ENCODE results near the gene LCE1C. TPM values are rescaled to one million over a fixed set of nuclear protein-coding genes. Genes with fewer than 3 reads are reported as not detected.

LCE1C gene
- total RNA-seq, 2 experiments from 2014 or later = not detected

GRCh38 chr1:152786077-152786476, 20.4 kb downstream of the LCE1C start, which contains the start of gene LCE1E:
TSS of gene LCE1E (plus strand) at chr1:152786257. CDS start at chr1:152787300, 1,043 bp downstream.
- Mint-ChIP-seq H3K36me3 (no peaks in the 10 kb centered on the region), H3K9me3 (no peaks in the 10 kb centered on the region), H3K27me3 (peaks cover 42% of the 10 kb centered on the region), H3K4me3 (no peak within 1 kb of the TSS), H3K4me1 (ENCODE audit: low read depth) (no peaks in the 10 kb centered on the region), H3K27ac (no peak within 1 kb of the TSS)
- intact Hi-C loops (cut with micrococcal nuclease) = no loop called here
- POLR2A ChIA-PET = no interaction called here
- no peak for DNase-seq
- CTCF ChIA-PET = no interaction called here

- H3K9me3 Mint-ChIP-seq = no peaks in the 10 kb centered on the region
- no peak overlapping the region for H3K4me3 Mint-ChIP-seq
- intact Hi-C loops (cut with micrococcal nuclease) = no loop called here
- ChIA-PET POLR2A (no interaction called here), CTCF (no interaction called here)
- H3K36me3 Mint-ChIP-seq = no peaks in the 10 kb centered on the region
- H3K27ac Mint-ChIP-seq = no peak overlapping the region
- peaks cover 36% of the 10 kb centered on the region for H3K27me3 Mint-ChIP-seq
- no peaks in the 10 kb centered on the region for H3K4me1 Mint-ChIP-seq (ENCODE audit: low read depth)
- DNase-seq = no peak
These were observed 23.4 kb downstream of the LCE1C start for GRCh38 chr1:152783095-152783494.

- peak; percentile 14 for DNase-seq
- H3K4me1 Mint-ChIP-seq (ENCODE audit: low read depth) = no peaks in the 10 kb centered on the region
- ChIA-PET CTCF (interaction anchor here (0.6 to 1.0 kb wide), 2 partner anchors 13 to 310 kb away, joined by 3 to 4 read pairs; no protein-coding TSS in a partner anchor), POLR2A (no interaction called here)
- intact Hi-C loops (cut with micrococcal nuclease) = no loop called here
- no peaks in the 10 kb centered on the region for H3K36me3 Mint-ChIP-seq
- H3K27me3 Mint-ChIP-seq = peaks cover 22% of the 10 kb centered on the region
- H3K27ac Mint-ChIP-seq = no peak overlapping the region
- H3K9me3 Mint-ChIP-seq = no peaks in the 10 kb centered on the region
- no peak overlapping the region for H3K4me3 Mint-ChIP-seq
These were observed 28.8 kb downstream of the LCE1C start for GRCh38 chr1:152777510-152778137.

- intact Hi-C loops (cut with micrococcal nuclease) = no loop called here
- Mint-ChIP-seq H3K9me3 (no peaks in the 10 kb centered on the region), H3K4me1 (ENCODE audit: low read depth) (no peaks in the 10 kb centered on the region), H3K4me3 (no peak overlapping the region), H3K27me3 (peaks cover 22% of the 10 kb centered on the region), H3K36me3 (no peaks in the 10 kb centered on the region), H3K27ac (no peak overlapping the region)
- DNase-seq = no peak
- ChIA-PET POLR2A (no interaction called here), CTCF (interaction anchor here (0.7 kb wide), 1 partner anchor 120 kb away, joined by 3 read pairs; no protein-coding TSS in a partner anchor)
These were observed 30.1 kb downstream of the LCE1C start for GRCh38 chr1:152776361-152776760.

- CTCF ChIA-PET = no interaction called here
- H3K27ac Mint-ChIP-seq = no peak within 1 kb of the TSS
These were observed 31.6 kb downstream of the LCE1C start, which contains the start of gene LCE1F for GRCh38 chr1:152774875-152775274. TSS of gene LCE1F (plus strand) at chr1:152775140. CDS start at chr1:152776372, 1,232 bp downstream.

GRCh38 chr1:152770411-152770810, 36.0 kb downstream of the LCE1C start:
- ChIA-PET CTCF (no interaction called here), POLR2A (no interaction called here)
- H3K9me3 Mint-ChIP-seq = no peaks in the 10 kb centered on the region
- intact Hi-C loops (cut with micrococcal nuclease) = no loop called here
- DNase-seq = no peak
- H3K36me3 Mint-ChIP-seq = no peaks in the 10 kb centered on the region
- H3K27ac Mint-ChIP-seq = no peak overlapping the region
- peaks cover 10% of the 10 kb centered on the region for H3K27me3 Mint-ChIP-seq
- H3K4me1 Mint-ChIP-seq (ENCODE audit: low read depth) = no peaks in the 10 kb centered on the region
- no peak overlapping the region for H3K4me3 Mint-ChIP-seq

More at GRCh38 chr1:152774875-152775274, 31.6 kb downstream of the LCE1C start, which contains the start of gene LCE1F:
- H3K4me3 Mint-ChIP-seq = no peak within 1 kb of the TSS
- DNase-seq = no peak
- peaks cover 22% of the 10 kb centered on the region for H3K27me3 Mint-ChIP-seq
- POLR2A ChIA-PET = no interaction called here
- intact Hi-C loops (cut with micrococcal nuclease) = no loop called here
- H3K36me3 Mint-ChIP-seq = no peaks in the 10 kb centered on the region
- H3K4me1 Mint-ChIP-seq (ENCODE audit: low read depth) = no peaks in the 10 kb centered on the region
- H3K9me3 Mint-ChIP-seq = no peaks in the 10 kb centered on the region

- ChIA-PET CTCF (interaction anchor here (0.5 kb wide), 1 partner anchor 115 kb away, joined by 3 read pairs; no protein-coding TSS in a partner anchor), POLR2A (no interaction called here)
- Mint-ChIP-seq H3K27ac (no peak overlapping the region), H3K36me3 (no peaks in the 10 kb centered on the region), H3K4me3 (no peak overlapping the region), H3K27me3 (peaks cover 2% of the 10 kb centered on the region), H3K4me1 (ENCODE audit: low read depth) (no peaks in the 10 kb centered on the region), H3K9me3 (no peaks in the 10 kb centered on the region)
- DNase-seq = no peak
- intact Hi-C loops (cut with micrococcal nuclease) = no loop called here
These were observed 37.5 kb downstream of the LCE1C start for GRCh38 chr1:152768847-152769533.

- intact Hi-C loops (cut with micrococcal nuclease) = no loop called here
- no peak overlapping the region for H3K27ac Mint-ChIP-seq
- no peaks in the 10 kb centered on the region for H3K4me1 Mint-ChIP-seq (ENCODE audit: low read depth)
- ChIA-PET POLR2A (no interaction called here), CTCF (no interaction called here)
- H3K4me3 Mint-ChIP-seq = no peak overlapping the region
- no peaks in the 10 kb centered on the region for H3K36me3 Mint-ChIP-seq
- no peak for DNase-seq
- H3K27me3 Mint-ChIP-seq = peaks cover 9% of the 10 kb centered on the region
- no peaks in the 10 kb centered on the region for H3K9me3 Mint-ChIP-seq
These were observed 44.7 kb downstream of the LCE1C start for GRCh38 chr1:152761609-152762213.

GRCh38 chr1:152760551-152761190, 45.8 kb downstream of the LCE1C start:
- Mint-ChIP-seq H3K27ac (no peak overlapping the region), H3K9me3 (no peaks in the 10 kb centered on the region), H3K4me3 (no peak overlapping the region), H3K4me1 (ENCODE audit: low read depth) (no peaks in the 10 kb centered on the region), H3K27me3 (peaks cover 9% of the 10 kb centered on the region), H3K36me3 (no peaks in the 10 kb centered on the region)
- CTCF ChIA-PET = no interaction called here
- intact Hi-C loops (cut with micrococcal nuclease) = no loop called here
- DNase-seq = no peak
- POLR2A ChIA-PET = no interaction called here

GRCh38 chr1:152759453-152760173, 46.8 kb downstream of the LCE1C start:
- H3K4me1 Mint-ChIP-seq (ENCODE audit: low read depth) = no peaks in the 10 kb centered on the region

GRCh38 chr1:152758636-152759035, 47.8 kb downstream of the LCE1C start:
- no peaks in the 10 kb centered on the region for H3K36me3 Mint-ChIP-seq
- no peak overlapping the region for H3K4me3 Mint-ChIP-seq
- DNase-seq = no peak
- no peak overlapping the region for H3K27ac Mint-ChIP-seq
- no peaks in the 10 kb centered on the region for H3K4me1 Mint-ChIP-seq (ENCODE audit: low read depth)
- ChIA-PET POLR2A (no interaction called here), CTCF (no interaction called here)
- intact Hi-C loops (cut with micrococcal nuclease) = no loop called here
- H3K9me3 Mint-ChIP-seq = no peaks in the 10 kb centered on the region
- peaks cover 16% of the 10 kb centered on the region for H3K27me3 Mint-ChIP-seq

More at GRCh38 chr1:152759453-152760173, 46.8 kb downstream of the LCE1C start:
- Mint-ChIP-seq H3K27ac (no peak overlapping the region), H3K4me3 (no peak overlapping the region), H3K36me3 (no peaks in the 10 kb centered on the region), H3K9me3 (no peaks in the 10 kb centered on the region), H3K27me3 (peaks cover 9% of the 10 kb centered on the region)
- CTCF ChIA-PET = no interaction called here
- POLR2A ChIA-PET = no interaction called here
- no peak for DNase-seq
- intact Hi-C loops (cut with micrococcal nuclease) = no loop called here

GRCh38 chr1:152757747-152758146, 48.7 kb downstream of the LCE1C start, which contains the start of gene KPRP:
TSS of gene KPRP (plus strand) at chr1:152758025. CDS start at chr1:152759589, 1,564 bp downstream.
- Mint-ChIP-seq H3K9me3 (no peaks in the 10 kb centered on the region), H3K4me3 (no peak within 1 kb of the TSS), H3K27me3 (peaks cover 16% of the 10 kb centered on the region), H3K4me1 (ENCODE audit: low read depth) (no peaks in the 10 kb centered on the region), H3K36me3 (no peaks in the 10 kb centered on the region), H3K27ac (no peak within 1 kb of the TSS)
- POLR2A ChIA-PET = no interaction called here
- intact Hi-C loops (cut with micrococcal nuclease) = no loop called here
- CTCF ChIA-PET = no interaction called here
- no peak for DNase-seq
